Common myeloid progenitor, CD34-positive (primary cell): ENCODE data around the gene LUC7L.

Experiments
- CTCF ChIA-PET: fragments of 350-600 bp; sonication (Branson Sonifier 250); formaldehyde crosslinking; loops from one replicate; lab custom pipeline; 2021; ENCODE audit warnings: antibody characterized with exemption; lab: Charles Lee
- POLR2A ChIA-PET: fragments of 350-600 bp; sonication (Branson Sonifier 250); formaldehyde crosslinking; loops from one replicate; lab custom pipeline; 2021; ENCODE audit warnings: antibody characterized with exemption; lab: Charles Lee
- DNase-seq, 3 donors: peaks; one replicate each; pipeline versions ENCODE4 v3.0.0 to v3.0.0-alpha.2; 2013
- H3K27ac ChIP-seq, 2 experiments: 1 replicate in 1 of 2; 2 replicates in 1 of 2; pipeline ENCODE4 v1.7.0; 2013; ENCODE audit warnings: inconsistent platforms in 2 of 2, low read length in 2 of 2, mild to moderate bottlenecking in 2 of 2, low read depth in 1 of 2, moderate library complexity in 1 of 2; ENCODE audit not compliant: severe bottlenecking in 2 of 2, insufficient read depth in 1 of 2, poor library complexity in 1 of 2
- H3K27me3 ChIP-seq, 5 experiments: replicated peaks in 2 of 5; 1 replicate in 3 of 5; 2 replicates in 2 of 5; pipeline versions ENCODE4 v1.6.1 to v1.7.0; 2013; ENCODE audit warnings: low read length in 4 of 5, mild to moderate bottlenecking in 2 of 5, moderate library complexity in 2 of 5, inconsistent platforms in 1 of 5; ENCODE audit not compliant: insufficient read depth in 5 of 5, control insufficient read depth in 4 of 5
- H3K36me3 ChIP-seq, 4 experiments: 1 replicate in 2 of 4; 2 replicates in 2 of 4; pipeline versions ENCODE4 v1.6.1 to v1.7.0; 2013; ENCODE audit warnings: low read length in 3 of 4, control low read depth in 1 of 4, mild to moderate bottlenecking in 1 of 4; ENCODE audit not compliant: control insufficient read depth in 4 of 4, insufficient read depth in 4 of 4
- H3K4me1 ChIP-seq, 4 experiments: 1 replicate in 3 of 4; 2 replicates in 1 of 4; pipeline versions ENCODE4 v1.6.1 to v1.7.1; 2013; ENCODE audit warnings: low read length in 3 of 4, mild to moderate bottlenecking in 3 of 4, control low read depth in 1 of 4, inconsistent platforms in 1 of 4, moderate library complexity in 1 of 4; ENCODE audit not compliant: control insufficient read depth in 4 of 4, insufficient read depth in 4 of 4; ENCODE audit errors: control extremely low read depth in 1 of 4
- H3K4me3 ChIP-seq, 7 experiments: 1 replicate in 4 of 7; 2 replicates in 3 of 7; pipeline versions ENCODE4 v1.5.1 to v1.7.0; 2013; ENCODE audit warnings: mild to moderate bottlenecking in 7 of 7, low read length in 6 of 7, moderate library complexity in 6 of 7, inconsistent platforms in 2 of 7, low read depth in 2 of 7, control low read depth in 1 of 7; ENCODE audit not compliant: insufficient read depth in 4 of 7, control insufficient read depth in 1 of 7; ENCODE audit errors: extremely low read depth in 1 of 7
- H3K9me3 ChIP-seq, 5 experiments: 1 replicate in 4 of 5; 2 replicates in 1 of 5; pipeline versions ENCODE4 v1.6.1 to v1.7.1; 2013; ENCODE audit warnings: low read length in 4 of 5, mild to moderate bottlenecking in 2 of 5, inconsistent platforms in 1 of 5, low read depth in 1 of 5, moderate library complexity in 1 of 5; ENCODE audit not compliant: control insufficient read depth in 4 of 5, insufficient read depth in 2 of 5; ENCODE audit errors: control extremely low read depth in 1 of 5
- WGBS: methylation state at CpG from one replicate; pipeline ENCODE4 v1.1.5; 2013; ENCODE audit not compliant: insufficient coverage; 5-methylcytosine and 5-hydroxymethylcytosine counted together

Gene LUC7L

GRCh38 chr16:183005-183404 lies 46.2 kb downstream of the LUC7L start:
- H3K4me3 ChIP-seq = no peak overlapping the region
- H3K27ac ChIP-seq = no peak overlapping the region
- POLR2A ChIA-PET = interaction anchor here (1.6 kb wide), 1 partner anchor 9 kb away, joined by 4 read pairs; no protein-coding TSS in a partner anchor
- H3K36me3 ChIP-seq = peaks cover 3 to 13% (median 9%) of the 10 kb centered on the region in 4 experiments
- peaks cover 0 to 25% (median 5%) of the 10 kb centered on the region in 5 experiments for H3K27me3 ChIP-seq
- CTCF ChIA-PET = interaction anchor here (0.6 to 5.5 kb wide), 9 partner anchors 15 to 248 kb away, joined by 3 to 59 read pairs (median 11); no protein-coding TSS in a partner anchor
- DNase-seq = no peak
- 93% methylated on average over 6 of the region's 7 CpGs for WGBS
- H3K4me1 ChIP-seq = peaks cover 0 to 18% (median 15%) of the 10 kb centered on the region in 4 experiments
- H3K9me3 ChIP-seq = no peaks in the 10 kb centered on the region

- peak overlapping the region in 1 of 7 experiments; percentile 63 for H3K4me3 ChIP-seq
- ChIA-PET POLR2A (interaction anchor here (1.6 kb wide), 1 partner anchor 10 kb away, joined by 4 read pairs; no protein-coding TSS in a partner anchor), CTCF (interaction anchor here (0.8 to 5.5 kb wide), 18 partner anchors 9 to 180 kb away, joined by 3 to 59 read pairs (median 4); no protein-coding TSS in a partner anchor)
- no peak overlapping the region for H3K27ac ChIP-seq
- peak in 2 of 3 donors; percentile 35 to 45 for DNase-seq
- H3K4me1 ChIP-seq = peaks cover 0 to 20% (median 15%) of the 10 kb centered on the region in 4 experiments
- 8% methylated on average over 15 of the region's 22 CpGs for WGBS
- H3K9me3 ChIP-seq = no peaks in the 10 kb centered on the region
- peaks cover 0 to 36% (median 11%) of the 10 kb centered on the region in 5 experiments for H3K27me3 ChIP-seq
- H3K36me3 ChIP-seq = peaks cover 0 to 10% (median 0%) of the 10 kb centered on the region in 4 experiments
These were observed 47.7 kb downstream of the LUC7L start for GRCh38 chr16:181565-182021.

DNA sequence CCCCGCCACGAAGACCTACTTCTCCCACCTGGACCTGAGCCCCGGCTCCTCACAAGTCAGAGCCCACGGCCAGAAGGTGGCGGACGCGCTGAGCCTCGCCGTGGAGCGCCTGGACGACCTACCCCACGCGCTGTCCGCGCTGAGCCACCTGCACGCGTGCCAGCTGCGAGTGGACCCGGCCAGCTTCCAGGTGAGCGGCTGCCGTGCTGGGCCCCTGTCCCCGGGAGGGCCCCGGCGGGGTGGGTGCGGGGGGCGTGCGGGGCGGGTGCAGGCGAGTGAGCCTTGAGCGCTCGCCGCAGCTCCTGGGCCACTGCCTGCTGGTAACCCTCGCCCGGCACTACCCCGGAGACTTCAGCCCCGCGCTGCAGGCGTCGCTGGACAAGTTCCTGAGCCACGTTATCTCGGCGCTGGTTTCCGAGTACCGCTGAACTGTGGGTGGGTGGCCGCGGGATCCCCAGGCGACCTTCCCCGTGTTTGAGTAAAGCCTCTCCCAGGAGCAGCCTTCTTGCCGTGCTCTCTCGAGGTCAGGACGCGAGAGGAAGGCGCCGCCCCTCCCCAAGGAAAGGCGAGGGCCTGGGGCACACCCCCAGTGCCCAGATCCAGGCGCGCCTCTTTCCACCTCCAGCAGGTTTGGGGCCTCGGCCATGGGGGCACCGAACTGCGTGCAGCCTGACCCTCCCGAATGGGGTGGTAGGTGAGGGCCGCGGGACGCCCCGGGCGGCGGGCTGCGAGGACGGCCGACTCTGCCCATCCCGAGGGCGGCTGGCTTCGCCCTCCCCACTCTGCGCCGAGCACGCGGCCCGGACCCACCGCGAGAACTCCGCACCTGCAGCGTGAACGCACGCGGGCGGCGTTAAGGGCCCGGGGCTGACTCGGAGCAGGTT lies 48.3 kb downstream of the LUC7L start:
- WGBS = 1% methylated on average over 83 of the region's 89 CpGs
- no peaks in the 10 kb centered on the region for H3K9me3 ChIP-seq
- POLR2A ChIA-PET = interaction anchor here (0.5 kb wide), 1 partner anchor 22 kb away, joined by 5 read pairs; no protein-coding TSS in a partner anchor

DNA sequence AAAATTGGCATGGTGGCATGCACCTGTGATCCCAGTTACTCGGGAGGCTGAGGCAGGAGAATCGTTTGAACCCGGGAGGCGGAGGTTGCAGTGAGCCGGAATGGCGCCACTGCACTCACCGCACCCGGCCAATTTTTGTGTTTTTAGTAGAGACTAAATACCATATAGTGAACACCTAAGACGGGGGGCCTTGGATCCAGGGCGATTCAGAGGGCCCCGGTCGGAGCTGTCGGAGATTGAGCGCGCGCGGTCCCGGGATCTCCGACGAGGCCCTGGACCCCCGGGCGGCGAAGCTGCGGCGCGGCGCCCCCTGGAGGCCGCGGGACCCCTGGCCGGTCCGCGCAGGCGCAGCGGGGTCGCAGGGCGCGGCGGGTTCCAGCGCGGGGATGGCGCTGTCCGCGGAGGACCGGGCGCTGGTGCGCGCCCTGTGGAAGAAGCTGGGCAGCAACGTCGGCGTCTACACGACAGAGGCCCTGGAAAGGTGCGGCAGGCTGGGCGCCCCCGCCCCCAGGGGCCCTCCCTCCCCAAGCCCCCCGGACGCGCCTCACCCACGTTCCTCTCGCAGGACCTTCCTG lies 49.1 kb downstream of the LUC7L start, which contains the start of gene HBQ1:
Gene HBQ1, plus strand, starts transcription at position 359 of the 575 bp plus-strand sequence. Its CDS starts 28 bp downstream, at position 387.
- 8% methylated on average over 48 of the region's 59 CpGs for WGBS
- POLR2A ChIA-PET = interaction anchor here (0.5 kb wide), 1 partner anchor 21 kb away, joined by 5 read pairs; no protein-coding TSS in a partner anchor
- H3K4me3 ChIP-seq = peak within 1 kb of the TSS in 4 of 7 experiments; percentile 28 to 63 (median 48)

More for the DNA sequence above, 48.3 kb downstream of the LUC7L start:
- CTCF ChIA-PET = interaction anchor here (0.6 to 5.5 kb wide), 20 partner anchors 11 to 181 kb away, joined by 3 to 59 read pairs (median 4); no protein-coding TSS in a partner anchor
- Histone ChIP-seq H3K4me1 (peaks cover 0 to 20% (median 16%) of the 10 kb centered on the region in 4 experiments), H3K36me3 (peaks cover 0 to 10% (median 0%) of the 10 kb centered on the region in 4 experiments), H3K27me3 (peaks cover 0 to 38% (median 11%) of the 10 kb centered on the region in 5 experiments), H3K4me3 (peak overlapping the region in 4 of 7 experiments; percentile 28 to 63 (median 48)), H3K27ac (no peak overlapping the region)
- DNase-seq = peak; percentile 75 to 88 (median 86)

DNA sequence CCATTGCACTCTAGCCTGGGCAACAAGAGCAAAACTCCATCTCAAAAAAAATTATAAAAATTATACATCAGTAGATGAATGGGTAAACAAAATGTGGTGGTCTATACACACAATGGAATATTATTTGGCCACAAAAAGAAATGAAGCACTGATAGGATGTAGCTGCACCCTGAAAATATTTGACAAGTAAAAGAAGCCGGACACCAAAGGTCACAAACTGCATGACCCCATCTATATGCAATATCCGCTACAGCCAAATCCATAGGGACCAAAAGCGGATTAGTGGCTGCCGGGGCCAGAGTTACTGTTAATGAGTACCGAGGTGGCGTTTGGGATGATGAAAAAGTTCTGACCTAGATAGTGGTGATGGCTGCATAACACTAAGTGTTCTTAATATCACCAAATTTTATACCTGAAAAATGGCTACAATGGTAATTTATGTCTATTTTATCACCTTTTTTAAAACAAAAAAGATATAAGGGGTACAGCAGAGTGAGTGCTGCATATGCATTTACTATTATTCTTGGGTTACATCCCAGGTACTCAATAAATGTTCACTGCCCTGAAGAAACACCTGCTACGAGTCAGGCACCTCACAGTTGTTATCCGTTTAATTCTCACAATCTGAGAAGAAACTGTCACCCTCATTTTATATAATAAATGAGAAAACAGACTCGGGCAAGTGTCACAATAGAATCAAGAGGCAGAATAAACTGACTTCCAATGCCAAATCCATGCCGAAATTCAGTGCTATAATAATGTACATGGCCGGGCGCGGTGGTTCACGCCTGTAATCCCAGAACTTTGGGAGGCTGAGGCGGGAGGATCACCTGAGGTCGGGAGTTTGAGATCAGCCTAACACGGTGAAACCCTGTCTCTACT lies 49.8 kb downstream of the LUC7L start:
- WGBS = 85% methylated on average over 12 of the region's 17 CpGs
- POLR2A ChIA-PET = no interaction called here
- Histone ChIP-seq H3K9me3 (no peaks in the 10 kb centered on the region), H3K4me1 (peaks cover 0 to 31% (median 26%) of the 10 kb centered on the region in 4 experiments), H3K36me3 (no peaks in the 10 kb centered on the region), H3K4me3 (peak overlapping the region in 2 of 7 experiments; percentile 28 to 57), H3K27ac (no peak overlapping the region), H3K27me3 (peaks cover 0 to 51% (median 16%) of the 10 kb centered on the region in 5 experiments)
- CTCF ChIA-PET = interaction anchor here (1.2 to 5.5 kb wide), 5 partner anchors 12 to 75 kb away, joined by 3 to 30 read pairs (median 6); no protein-coding TSS in a partner anchor
- DNase-seq = no peak

More for the DNA sequence above, 49.1 kb downstream of the LUC7L start, which contains the start of gene HBQ1:
- Histone ChIP-seq H3K27me3 (peaks cover 0 to 44% (median 15%) of the 10 kb centered on the region in 5 experiments), H3K4me1 (peaks cover 0 to 24% (median 20%) of the 10 kb centered on the region in 4 experiments), H3K9me3 (no peaks in the 10 kb centered on the region), H3K36me3 (peaks cover 0 to 3% (median 0%) of the 10 kb centered on the region in 4 experiments), H3K27ac (no peak within 1 kb of the TSS)
- CTCF ChIA-PET = interaction anchor here (0.6 to 5.5 kb wide), 10 partner anchors 12 to 76 kb away, joined by 3 to 59 read pairs (median 4); no protein-coding TSS in a partner anchor
- DNase-seq = peak; percentile 49 to 59 (median 55)
